ENCODE measurements around the gene TPRG1. TPM values are rescaled to one million over a fixed set of nuclear protein-coding genes. Genes with fewer than 3 reads are reported as not detected.

Gene TPRG1
- total and polyA plus RNA-seq, 2 of the 8 experiments (the other 6 are each of a cell fraction or from before 2014, with no cell fraction given) = 0.37 to 0.47 TPM

- Histone ChIP-seq H3K4me2 (ENCODE audit: insufficient read depth in 1 of 2, low read depth in 2 of 2, low read length in 2 of 2) (no peak overlapping the region), H2BK20ac (ENCODE audit: low read length) (no peak overlapping the region), H3K56ac (replicated peaks; ENCODE audit: insufficient read length, low read depth, low read length) (no peak overlapping the region), H4K20me1 (replicated peaks in 1 of 2; ENCODE audit: control insufficient read depth in 1 of 2, insufficient read depth in 2 of 2, low read length in 2 of 2) (no peaks in the 10 kb centered on the region), H3K36me3 (ENCODE audit: control insufficient read depth in 2 of 4, insufficient read depth in 4 of 4, low read length in 3 of 4) (no peaks in the 10 kb centered on the region), H3K9me3 (ENCODE audit: insufficient read depth in 2 of 2, low read depth in 1 of 2, low read length in 1 of 2) (no peaks in the 10 kb centered on the region), H3K27me3 (replicated peaks in 1 of 4; ENCODE audit: control insufficient read depth in 3 of 4, extremely low read depth in 1 of 4, insufficient read depth in 3 of 4, low read length in 3 of 4) (no peaks in the 10 kb centered on the region), H3K79me2 (ENCODE audit: control insufficient read depth in 1 of 2, insufficient read depth in 2 of 2, low read length in 2 of 2) (no peaks in the 10 kb centered on the region), H2BK5ac (ENCODE audit: low read depth, low read length) (no peak overlapping the region), H2AFZ (ENCODE audit: low read length) (no peak overlapping the region), H2BK12ac (ENCODE audit: low read depth, low read length) (no peak overlapping the region), H3K23me2 (ENCODE audit: low read depth, low read length) (no peaks in the 10 kb centered on the region), H3K9ac (replicated peaks in 1 of 4; ENCODE audit: extremely low read depth in 1 of 4, low read depth in 3 of 4, low read length in 3 of 4) (no peak overlapping the region), H3K4me1 (replicated peaks in 1 of 4; ENCODE audit: control insufficient read depth in 3 of 4, insufficient read depth in 4 of 4, low read length in 3 of 4) (no peaks in the 10 kb centered on the region), H3K27ac (ENCODE audit: low read depth, low read length) (no peak overlapping the region), H3K23ac (ENCODE audit: insufficient read length) (no peak overlapping the region), H4K91ac (replicated peaks; ENCODE audit: insufficient read length, low read length) (no peak overlapping the region), H3K79me1 (ENCODE audit: low read depth, low read length) (no peaks in the 10 kb centered on the region), H4K8ac (ENCODE audit: extremely low read depth, insufficient read depth, low read length) (no peak overlapping the region), H3K4me3 (ENCODE audit: extremely low read depth in 1 of 4, insufficient read depth in 2 of 4, low read depth in 3 of 4, low read length in 4 of 4) (no peak overlapping the region), H4K5ac (ENCODE audit: insufficient read length, low read depth, low read length) (no peak overlapping the region), H2AK5ac (ENCODE audit: low read depth, low read length) (no peak overlapping the region), H3K14ac (ENCODE audit: insufficient read length) (no peak overlapping the region), H2BK120ac (replicated peaks; ENCODE audit: low read depth, low read length) (no peak overlapping the region), H2BK15ac (ENCODE audit: low read length) (no peak overlapping the region), H3K18ac (ENCODE audit: extremely low read depth, low read length) (no peak overlapping the region), H3K4ac (replicated peaks; ENCODE audit: insufficient read length, low read depth, low read length) (no peak overlapping the region)
- no peak for FAIRE-seq
- no peak for DNase-seq (ENCODE audit: low read depth in 1 of 2, low spot score in 2 of 2)
- ChIA-PET POLR2A (ENCODE audit: partially characterized antibody) (no interaction called here), CTCF (ENCODE audit: partially characterized antibody) (interaction anchor here (2.1 kb wide), 1 partner anchor 12 kb away, joined by 6 read pairs; no protein-coding TSS in a partner anchor)
- WGBS, 2 experiments (ENCODE audit: extremely low coverage in 1 of 2, insufficient coverage in 1 of 2, insufficient read length in 1 of 2, insufficient replicate concordance in 2 of 2, low coverage in 1 of 2, low lambda C conversion rate in 2 of 2, missing lambda C conversion rate in 1 of 2) = 87% methylated on average over 3 of the region's 3 CpGs; no CpG with 5 or more reads in 1 of the 2 experiments
- TF ChIP-seq ATF3 (IDR thresholded peaks at IDR 0.05; ENCODE audit: insufficient read depth, low read depth, low read length) (no peak), POLR2AphosphoS5 (IDR thresholded peaks at IDR 0.05; ENCODE audit: low read depth, low read length) (no peak), TAF7 (optimal IDR thresholded peaks at IDR 0.05; ENCODE audit: borderline replicate concordance, low read depth, low read length) (no peak), SIX5 (IDR thresholded peaks at IDR 0.05; ENCODE audit: low read depth, low read length) (no peak), GABPA (IDR thresholded peaks at IDR 0.05; ENCODE audit: borderline replicate concordance, insufficient read depth, low read length) (no peak)
Measured at GRCh38 chr3:189325454-189325853, 153.7 kb downstream of the TPRG1 start.

Data from H1 (cell line).